Stimulated activated CD8-positive, alpha-beta memory T cell treated with anti-CD3 and anti-CD28 coated beads, Interleukin-15, amount 100 ng/mL, for 4 hours (primary cell): ENCODE data around the gene BTNL3.
"Not testable (repeated sequence)": the region's sequence is repeated elsewhere in the genome, so short reads cannot be mapped to it uniquely, and the experiment has no call there.

Experiments used
- DNase-seq, 2 donors: peaks; one replicate each; pipeline ENCODE4 v3.0.0-alpha.2; 2020; ENCODE audit warnings: low read depth in 2 of 2

Gene BTNL3

DNA sequence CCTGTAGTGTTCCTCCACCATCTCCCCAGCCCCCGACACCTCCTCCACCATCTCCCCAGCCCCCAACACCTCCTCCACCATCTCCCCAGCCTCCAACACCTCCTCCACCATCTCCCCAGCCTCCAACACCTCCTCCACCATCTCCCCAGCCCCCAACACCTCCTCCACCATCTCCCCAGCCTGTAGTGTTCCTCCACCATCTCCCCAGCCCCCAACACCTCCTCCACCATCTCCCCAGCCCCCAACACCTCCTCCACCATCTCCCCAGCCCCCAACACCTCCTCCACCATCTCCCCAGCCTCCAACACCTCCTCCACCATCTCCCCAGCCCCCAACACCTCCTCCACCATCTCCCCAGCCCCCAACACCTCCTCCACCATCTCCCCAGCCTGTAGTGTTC lies 57.2 kb downstream of the BTNL3 start:
- not testable (repeated sequence) for DNase-seq

DNA sequence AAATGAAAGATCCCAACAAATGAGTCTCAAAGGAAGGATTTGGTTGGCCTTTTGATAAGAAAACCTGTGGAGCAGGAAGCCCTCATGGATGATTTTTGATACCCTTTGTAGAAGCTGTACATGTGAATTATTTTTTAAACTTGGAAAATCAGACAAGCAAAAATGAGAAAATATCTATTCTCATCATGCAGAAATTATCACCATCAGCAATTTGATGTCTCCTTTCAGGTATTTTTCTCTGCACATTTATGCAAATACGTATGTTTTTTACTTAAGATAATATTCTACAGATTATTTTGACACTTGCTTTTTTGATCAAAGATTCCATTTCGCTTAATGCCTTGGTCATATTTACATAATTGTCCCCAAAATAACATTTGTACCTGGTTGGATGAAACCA lies 58.6 kb downstream of the BTNL3 start:
- no peak for DNase-seq

DNA sequence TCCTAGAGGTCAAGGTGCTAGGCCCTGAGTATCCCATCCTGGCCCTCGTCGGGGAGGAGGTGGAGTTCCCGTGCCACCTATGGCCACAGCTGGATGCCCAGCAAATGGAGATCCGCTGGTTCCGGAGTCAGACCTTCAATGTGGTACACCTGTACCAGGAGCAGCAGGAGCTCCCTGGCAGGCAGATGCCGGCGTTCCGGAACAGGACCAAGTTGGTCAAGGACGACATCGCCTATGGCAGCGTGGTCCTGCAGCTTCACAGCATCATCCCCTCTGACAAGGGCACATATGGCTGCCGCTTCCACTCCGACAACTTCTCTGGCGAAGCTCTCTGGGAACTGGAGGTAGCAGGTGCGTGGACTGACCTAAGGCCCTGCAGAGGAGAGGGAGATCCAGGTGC lies 59.3 kb downstream of the BTNL3 start:
- no peak for DNase-seq

DNA sequence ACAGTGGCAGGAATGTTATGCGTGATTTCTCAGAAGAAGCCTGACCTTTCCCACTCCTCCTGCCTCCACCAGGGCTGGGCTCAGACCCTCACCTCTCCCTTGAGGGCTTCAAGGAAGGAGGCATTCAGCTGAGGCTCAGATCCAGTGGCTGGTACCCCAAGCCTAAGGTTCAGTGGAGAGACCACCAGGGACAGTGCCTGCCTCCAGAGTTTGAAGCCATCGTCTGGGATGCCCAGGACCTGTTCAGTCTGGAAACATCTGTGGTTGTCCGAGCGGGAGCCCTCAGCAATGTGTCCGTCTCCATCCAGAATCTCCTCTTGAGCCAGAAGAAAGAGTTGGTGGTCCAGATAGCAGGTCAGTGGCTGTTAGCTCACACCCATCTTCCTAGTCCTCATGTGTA lies 61.4 kb downstream of the BTNL3 start:
- no peak for DNase-seq

DNA sequence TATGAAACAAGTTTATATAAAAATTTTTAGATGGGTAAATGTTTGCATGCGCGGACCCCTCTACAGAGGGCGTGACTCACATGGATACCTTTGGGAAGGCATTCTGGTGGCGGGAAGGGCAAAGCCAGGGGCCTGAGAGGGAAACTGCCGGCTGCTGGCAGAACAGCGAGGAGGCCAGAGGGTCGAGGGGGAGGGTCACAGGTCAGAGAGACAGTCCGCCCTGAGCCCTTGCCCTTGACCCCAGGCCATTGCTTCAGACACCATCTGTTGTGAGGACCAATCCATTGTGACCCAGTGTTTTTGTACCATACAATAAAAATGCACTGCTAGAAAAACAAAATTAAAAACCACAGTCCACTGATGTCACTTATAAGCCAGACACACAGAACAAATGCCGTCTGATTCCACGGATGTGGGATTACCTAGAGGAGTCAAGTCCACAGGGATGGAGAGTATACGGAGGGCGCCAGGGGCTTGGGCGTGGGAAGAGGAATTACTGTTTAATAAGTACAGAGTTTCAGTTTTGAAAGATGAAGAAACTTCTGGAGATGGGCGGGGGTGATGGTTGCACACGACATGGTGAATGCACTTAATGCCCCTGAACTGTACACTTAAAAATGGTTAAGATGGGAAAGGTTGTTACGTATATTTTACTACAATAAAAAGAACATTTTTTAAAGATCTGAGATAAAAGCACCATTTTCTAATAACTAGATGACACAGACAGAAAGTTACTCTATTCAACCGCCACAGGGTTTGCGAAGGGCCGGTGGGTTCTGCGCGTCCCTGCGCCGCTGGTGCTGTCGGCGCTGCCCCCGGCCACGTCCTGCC lies 63.4 kb downstream of the BTNL3 start:
- no peak for DNase-seq

DNA sequence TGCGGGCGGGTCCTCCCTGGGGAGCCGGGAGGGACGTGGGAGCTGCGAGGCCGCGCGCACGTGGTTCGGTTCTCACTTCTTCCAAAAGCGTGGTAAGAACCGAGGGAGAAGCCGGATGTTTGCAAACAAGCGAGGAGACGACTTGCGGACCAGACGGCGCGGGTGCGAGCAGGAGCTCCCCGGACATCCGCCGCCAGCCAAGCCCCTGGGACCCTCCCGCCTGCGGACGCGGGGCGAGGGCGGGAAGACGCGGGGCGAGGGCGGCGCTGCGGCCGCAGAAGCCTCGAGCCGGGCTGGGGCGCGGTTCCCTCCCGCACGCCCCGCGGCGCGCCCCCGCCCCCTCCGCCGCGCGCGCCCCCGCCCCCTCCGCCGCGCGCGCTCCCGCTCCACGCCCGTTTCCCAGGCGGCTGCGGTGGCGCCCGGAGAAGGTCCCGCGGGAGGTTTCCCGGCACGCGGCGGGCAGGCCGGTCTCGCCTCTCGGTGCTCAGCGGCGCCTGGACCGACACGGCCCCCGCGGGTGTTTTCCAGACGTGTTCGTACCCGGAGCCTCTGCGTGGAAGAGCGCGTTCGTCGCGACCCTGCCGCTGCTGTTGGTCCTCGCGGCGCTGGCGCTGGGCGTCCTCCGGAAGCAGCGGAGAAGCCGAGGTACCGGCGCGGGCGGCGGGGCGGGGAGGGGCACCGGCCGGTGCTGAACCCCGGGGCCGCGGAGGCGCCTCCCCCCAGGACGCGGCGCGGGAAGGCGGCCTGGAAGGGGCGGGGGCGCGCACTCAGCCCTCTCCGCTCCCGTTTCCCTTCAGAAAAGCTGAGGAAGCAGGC lies 64.2 kb downstream of the BTNL3 start:
- DNase-seq: no peak

DNA sequence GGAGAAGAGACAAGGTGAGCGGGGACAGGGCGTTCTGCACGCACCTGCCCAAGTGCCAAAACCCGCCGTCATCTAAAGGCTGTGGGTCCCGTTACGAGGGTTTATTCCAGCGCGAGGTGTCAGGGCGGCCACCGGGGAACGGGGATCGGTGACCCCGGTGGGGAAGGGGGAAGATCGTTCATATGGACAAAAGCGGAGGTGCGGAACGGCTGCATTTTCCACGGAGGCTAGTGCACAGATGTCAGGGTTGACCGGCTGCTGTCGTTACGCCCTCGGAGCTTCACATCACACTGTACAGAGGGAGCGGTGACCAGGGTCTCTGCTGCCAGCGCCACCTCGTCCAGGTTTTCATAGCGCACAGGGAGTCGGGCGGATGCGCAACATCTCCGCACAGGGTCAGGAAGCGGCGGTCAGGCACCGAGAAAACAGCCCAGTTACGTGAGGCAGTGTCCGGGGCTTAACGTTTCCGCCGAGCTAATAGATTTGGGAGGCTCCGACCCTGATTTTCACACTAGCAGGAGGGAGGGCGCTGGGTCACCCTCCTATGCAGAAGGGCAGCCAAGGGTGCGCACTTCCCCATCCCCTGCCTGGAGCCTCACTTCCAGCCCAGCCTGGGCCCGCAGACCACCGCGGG lies 65.0 kb downstream of the BTNL3 start:
- DNase-seq: no peak

DNA sequence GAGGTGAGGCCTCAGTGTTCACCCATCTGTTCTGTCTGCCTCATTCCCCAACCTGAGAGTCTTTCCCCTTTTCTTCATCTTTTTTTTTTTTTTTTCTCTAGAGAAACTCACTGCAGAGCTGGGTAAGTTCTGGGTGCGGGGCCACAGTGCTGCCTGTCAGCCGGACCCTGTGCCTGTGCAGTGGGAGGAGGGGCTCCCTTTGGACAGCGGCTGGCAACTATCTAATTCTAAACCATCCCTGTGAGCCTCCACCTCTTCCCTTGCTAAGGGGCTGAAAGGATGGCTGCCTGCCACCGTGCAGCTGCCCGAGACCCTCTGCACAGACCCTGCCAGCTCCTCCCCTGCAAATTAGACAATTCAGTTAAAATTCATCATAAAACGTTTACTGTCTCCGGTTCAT lies 65.5 kb downstream of the BTNL3 start:
- no peak for DNase-seq

DNA sequence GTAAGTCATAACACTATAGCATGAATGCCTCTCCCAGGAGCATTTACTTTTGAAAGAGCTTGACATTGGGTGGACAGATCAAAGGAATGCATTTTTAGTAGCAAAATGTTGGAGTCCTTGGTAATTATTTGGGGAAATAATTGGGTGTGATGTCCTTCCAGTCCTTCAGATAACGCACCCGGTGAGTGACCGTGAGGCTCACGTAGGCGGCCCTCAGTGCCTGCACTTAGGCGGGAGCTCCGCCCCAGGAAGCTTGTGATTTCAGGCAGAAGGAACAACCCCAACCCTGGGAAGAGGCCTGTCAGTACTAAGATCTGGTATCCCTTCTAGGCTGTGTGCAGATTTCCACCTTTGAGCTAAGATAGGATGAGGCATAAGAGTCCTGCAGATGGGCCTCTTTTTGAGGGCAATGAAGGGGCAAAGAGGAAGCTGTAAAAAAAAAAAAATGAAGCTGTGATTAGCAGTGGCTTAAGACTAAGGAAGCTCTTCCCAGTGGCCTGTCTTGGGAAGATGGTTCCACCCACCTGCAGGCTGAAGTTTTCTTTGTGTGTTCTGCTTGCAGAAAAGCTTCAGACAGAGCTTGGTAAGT lies 66.3 kb downstream of the BTNL3 start:
- DNase-seq: no peak
